ENCODE data around the gene LRRC66.

Gene LRRC66

DNA sequence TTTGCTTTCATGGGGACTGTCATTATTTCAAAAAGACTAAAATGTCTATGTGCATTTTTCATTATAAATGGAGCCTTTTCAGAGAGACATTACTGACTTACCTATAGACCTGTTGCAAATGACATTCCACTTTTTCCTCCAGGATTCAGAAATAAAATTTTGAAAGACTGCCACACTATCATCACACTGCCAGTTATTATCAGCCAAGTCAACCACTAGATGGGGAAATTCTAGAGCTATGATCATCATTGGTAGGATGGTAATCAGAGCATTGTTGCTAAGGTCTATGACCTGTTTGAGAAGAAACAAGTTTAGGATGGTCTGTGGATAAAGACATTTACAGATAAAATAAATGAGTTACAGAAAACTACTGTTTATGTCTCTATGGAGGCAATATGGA is 22.5 kb downstream of the LRRC66 start:
- H3K79me2 ChIP-seq (ENCODE audit: control insufficient read depth, low read length) = no peaks in the 10 kb centered on the region
- no peaks in the 10 kb centered on the region for H3K9me2 ChIP-seq (replicated peaks; ENCODE audit: control insufficient read depth, low read length)
- H4K20me1 ChIP-seq (ENCODE audit: control insufficient read depth, insufficient read depth, low read depth, low read length) = no peaks in the 10 kb centered on the region
- no peak overlapping the region for H3K27ac ChIP-seq (ENCODE audit: low read depth, low read length)
- H3K9me3 ChIP-seq (ENCODE audit: control insufficient read depth, insufficient read depth, low read length) = no peaks in the 10 kb centered on the region
- no peaks in the 10 kb centered on the region for H3K36me3 ChIP-seq (ENCODE audit: control insufficient read depth, low read length)
- no peaks in the 10 kb centered on the region for H3F3A ChIP-seq (ENCODE audit: control insufficient read depth, insufficient read depth)
- H3K27me3 ChIP-seq (ENCODE audit: control insufficient read depth, low read length) = no peaks in the 10 kb centered on the region
- H3K4me3 ChIP-seq (ENCODE audit: low read length) = no peak overlapping the region
- no peak overlapping the region for H3K4me2 ChIP-seq (ENCODE audit: low read length)
- TF ChIP-seq, protein P1, sequence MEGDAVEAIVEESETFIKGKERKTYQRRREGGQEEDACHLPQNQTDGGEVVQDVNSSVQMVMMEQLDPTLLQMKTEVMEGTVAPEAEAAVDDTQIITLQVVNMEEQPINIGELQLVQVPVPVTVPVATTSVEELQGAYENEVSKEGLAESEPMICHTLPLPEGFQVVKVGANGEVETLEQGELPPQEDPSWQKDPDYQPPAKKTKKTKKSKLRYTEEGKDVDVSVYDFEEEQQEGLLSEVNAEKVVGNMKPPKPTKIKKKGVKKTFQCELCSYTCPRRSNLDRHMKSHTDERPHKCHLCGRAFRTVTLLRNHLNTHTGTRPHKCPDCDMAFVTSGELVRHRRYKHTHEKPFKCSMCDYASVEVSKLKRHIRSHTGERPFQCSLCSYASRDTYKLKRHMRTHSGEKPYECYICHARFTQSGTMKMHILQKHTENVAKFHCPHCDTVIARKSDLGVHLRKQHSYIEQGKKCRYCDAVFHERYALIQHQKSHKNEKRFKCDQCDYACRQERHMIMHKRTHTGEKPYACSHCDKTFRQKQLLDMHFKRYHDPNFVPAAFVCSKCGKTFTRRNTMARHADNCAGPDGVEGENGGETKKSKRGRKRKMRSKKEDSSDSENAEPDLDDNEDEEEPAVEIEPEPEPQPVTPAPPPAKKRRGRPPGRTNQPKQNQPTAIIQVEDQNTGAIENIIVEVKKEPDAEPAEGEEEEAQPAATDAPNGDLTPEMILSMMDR (IDR thresholded peaks at IDR 0.05; ENCODE audit: low read depth, low read length, poor library complexity, severe bottlenecking) = peak; percentile 17
- TF ChIP-seq EZH2phosphoT487 (IDR thresholded peaks at IDR 0.05; ENCODE audit: borderline replicate concordance, low read length) = no peak
- no peaks in the 10 kb centered on the region for H3K4me1 ChIP-seq (ENCODE audit: control insufficient read depth, low read length)

- Histone ChIP-seq H4K20me1 (ENCODE audit: control insufficient read depth, insufficient read depth, low read depth, low read length) (no peaks in the 10 kb centered on the region), H3K36me3 (ENCODE audit: control insufficient read depth, low read length) (no peaks in the 10 kb centered on the region), H3K9me2 (replicated peaks; ENCODE audit: control insufficient read depth, low read length) (no peaks in the 10 kb centered on the region), H3K79me2 (ENCODE audit: control insufficient read depth, low read length) (no peaks in the 10 kb centered on the region), H3F3A (ENCODE audit: control insufficient read depth, insufficient read depth) (no peaks in the 10 kb centered on the region), H3K4me1 (ENCODE audit: control insufficient read depth, low read length) (no peaks in the 10 kb centered on the region), H3K27ac (ENCODE audit: low read depth, low read length) (no peak overlapping the region), H3K27me3 (ENCODE audit: control insufficient read depth, low read length) (no peaks in the 10 kb centered on the region), H3K4me2 (ENCODE audit: low read length) (no peak overlapping the region), H3K4me3 (ENCODE audit: low read length) (no peak overlapping the region), H3K9me3 (ENCODE audit: control insufficient read depth, insufficient read depth, low read length) (no peaks in the 10 kb centered on the region)
- no peak for TF ChIP-seq EZH2phosphoT487 (IDR thresholded peaks at IDR 0.05; ENCODE audit: borderline replicate concordance, low read length)
- TF ChIP-seq, protein P1 (IDR thresholded peaks at IDR 0.05; ENCODE audit: low read depth, low read length, poor library complexity, severe bottlenecking) = no peak
Measured at GRCh38 chr4:51995647-51996220, 24.4 kb downstream of the LRRC66 start.

- Histone ChIP-seq H4K20me1 (ENCODE audit: control insufficient read depth, insufficient read depth, low read depth, low read length) (no peaks in the 10 kb centered on the region), H3K36me3 (ENCODE audit: control insufficient read depth, low read length) (no peaks in the 10 kb centered on the region), H3K9me3 (ENCODE audit: control insufficient read depth, insufficient read depth, low read length) (no peaks in the 10 kb centered on the region), H3K4me3 (ENCODE audit: low read length) (no peak overlapping the region), H3K79me2 (ENCODE audit: control insufficient read depth, low read length) (no peaks in the 10 kb centered on the region), H3K4me2 (ENCODE audit: low read length) (no peak overlapping the region), H3K9me2 (replicated peaks; ENCODE audit: control insufficient read depth, low read length) (no peaks in the 10 kb centered on the region), H3F3A (ENCODE audit: control insufficient read depth, insufficient read depth) (no peaks in the 10 kb centered on the region), H3K4me1 (ENCODE audit: control insufficient read depth, low read length) (no peaks in the 10 kb centered on the region), H3K27ac (ENCODE audit: low read depth, low read length) (no peak overlapping the region), H3K27me3 (ENCODE audit: control insufficient read depth, low read length) (no peaks in the 10 kb centered on the region)
- TF ChIP-seq, protein P1 (IDR thresholded peaks at IDR 0.05; ENCODE audit: low read depth, low read length, poor library complexity, severe bottlenecking) = no peak
- TF ChIP-seq EZH2phosphoT487 (IDR thresholded peaks at IDR 0.05; ENCODE audit: borderline replicate concordance, low read length) = no peak
Measured at GRCh38 chr4:51965862-51966261, 54.3 kb downstream of the LRRC66 start.

Measured in DOHH2 (cell line).